ENCODE measurements around the gene CUX1.

DNA sequence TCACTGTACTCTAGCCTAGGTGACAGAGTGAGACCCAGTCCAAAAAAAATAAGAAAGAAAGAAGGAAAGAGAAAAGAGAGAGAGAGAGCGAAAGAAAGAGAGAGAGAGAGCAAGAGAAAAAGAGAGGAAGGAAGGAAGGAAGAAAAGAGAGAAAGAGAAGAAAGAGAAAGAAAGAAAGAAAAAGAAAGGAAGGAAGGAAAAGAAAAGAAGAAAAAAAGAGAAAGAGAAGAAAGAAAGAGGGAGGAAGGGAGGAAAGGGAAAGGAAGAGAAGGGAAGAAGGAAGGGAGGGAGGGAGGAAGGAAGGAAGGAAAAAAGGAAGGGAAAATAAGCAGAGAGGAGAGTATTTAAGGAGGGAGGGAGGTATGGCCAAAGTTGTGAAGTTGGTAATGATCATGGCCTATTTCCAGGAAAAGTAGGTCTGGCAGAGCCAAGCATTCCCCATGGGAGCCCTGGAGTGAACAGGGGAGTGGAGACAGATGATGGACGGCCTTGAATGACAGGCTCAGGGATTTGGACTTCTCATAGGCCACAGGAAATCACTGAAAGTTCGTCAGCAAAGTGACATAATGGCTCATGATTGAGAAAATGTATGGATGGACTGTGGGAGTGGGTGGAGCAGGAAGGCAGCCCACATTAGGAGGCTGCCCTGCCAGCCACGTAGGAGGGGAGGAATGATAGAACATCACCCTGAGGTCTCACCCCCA lies 44.8 kb upstream of the CUX1 start:
- no peak for TF ChIP-seq EZH2 (IDR thresholded peaks at IDR 0.05; ENCODE audit: borderline replicate concordance, insufficient read depth, low read depth, low read length, poor library complexity, severe bottlenecking)
- TF ChIP-seq, protein P1, sequence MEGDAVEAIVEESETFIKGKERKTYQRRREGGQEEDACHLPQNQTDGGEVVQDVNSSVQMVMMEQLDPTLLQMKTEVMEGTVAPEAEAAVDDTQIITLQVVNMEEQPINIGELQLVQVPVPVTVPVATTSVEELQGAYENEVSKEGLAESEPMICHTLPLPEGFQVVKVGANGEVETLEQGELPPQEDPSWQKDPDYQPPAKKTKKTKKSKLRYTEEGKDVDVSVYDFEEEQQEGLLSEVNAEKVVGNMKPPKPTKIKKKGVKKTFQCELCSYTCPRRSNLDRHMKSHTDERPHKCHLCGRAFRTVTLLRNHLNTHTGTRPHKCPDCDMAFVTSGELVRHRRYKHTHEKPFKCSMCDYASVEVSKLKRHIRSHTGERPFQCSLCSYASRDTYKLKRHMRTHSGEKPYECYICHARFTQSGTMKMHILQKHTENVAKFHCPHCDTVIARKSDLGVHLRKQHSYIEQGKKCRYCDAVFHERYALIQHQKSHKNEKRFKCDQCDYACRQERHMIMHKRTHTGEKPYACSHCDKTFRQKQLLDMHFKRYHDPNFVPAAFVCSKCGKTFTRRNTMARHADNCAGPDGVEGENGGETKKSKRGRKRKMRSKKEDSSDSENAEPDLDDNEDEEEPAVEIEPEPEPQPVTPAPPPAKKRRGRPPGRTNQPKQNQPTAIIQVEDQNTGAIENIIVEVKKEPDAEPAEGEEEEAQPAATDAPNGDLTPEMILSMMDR (IDR thresholded peaks at IDR 0.05), result no peak
